NCI-H2081 treated with DMSO at 0.1 percent for 48 hours (cell line): ENCODE measurements around the gene AMOTL2.
A peak's percentile ranks its signal among the peaks of the same experiment; 100 is the strongest.

Source experiments
- DNase-seq: peaks from one replicate; lab custom pipeline; 2025; lab: John Stamatoyannopoulos, UW

Gene AMOTL2

DNA sequence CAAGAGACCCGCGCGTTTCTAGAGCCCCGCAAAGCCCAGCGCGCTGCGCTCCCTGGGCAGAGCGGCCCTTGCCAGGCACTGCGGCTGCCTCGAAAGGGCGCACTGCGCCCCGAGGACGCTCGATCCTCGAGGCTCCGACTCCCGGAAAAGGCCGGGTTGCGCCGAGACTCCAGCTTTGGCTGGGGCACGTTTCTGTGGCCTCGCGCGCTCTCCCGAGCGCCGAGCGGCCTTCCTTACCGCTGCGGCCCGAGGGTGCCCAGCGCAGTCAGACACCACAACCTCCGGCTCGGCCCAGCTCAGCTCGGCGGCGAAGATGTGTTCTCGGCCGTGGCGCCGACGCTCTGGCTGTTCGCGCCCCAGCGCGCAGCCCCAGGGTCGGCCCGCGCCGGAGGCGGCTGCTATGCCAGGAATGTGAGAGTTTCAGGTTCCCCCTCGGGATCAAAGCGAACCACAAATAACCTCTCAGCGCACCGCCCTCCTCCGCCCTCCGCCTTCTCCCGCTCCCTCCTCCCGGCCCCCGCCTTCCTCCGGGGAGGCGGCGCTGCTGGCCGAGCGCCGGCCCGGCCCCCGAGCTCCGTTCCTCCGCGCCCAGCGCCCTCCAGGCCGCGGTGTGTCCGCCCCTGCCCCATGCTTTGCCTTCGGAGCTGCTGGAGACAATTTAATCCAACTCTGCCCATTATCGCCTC is at the start of gene AMOTL2:
Gene AMOTL2, minus strand, starts transcription at position 343 of the 686 bp plus-strand sequence. CDS start 3,014 bp downstream, outside the sequence.
- no peak for DNase-seq

DNA sequence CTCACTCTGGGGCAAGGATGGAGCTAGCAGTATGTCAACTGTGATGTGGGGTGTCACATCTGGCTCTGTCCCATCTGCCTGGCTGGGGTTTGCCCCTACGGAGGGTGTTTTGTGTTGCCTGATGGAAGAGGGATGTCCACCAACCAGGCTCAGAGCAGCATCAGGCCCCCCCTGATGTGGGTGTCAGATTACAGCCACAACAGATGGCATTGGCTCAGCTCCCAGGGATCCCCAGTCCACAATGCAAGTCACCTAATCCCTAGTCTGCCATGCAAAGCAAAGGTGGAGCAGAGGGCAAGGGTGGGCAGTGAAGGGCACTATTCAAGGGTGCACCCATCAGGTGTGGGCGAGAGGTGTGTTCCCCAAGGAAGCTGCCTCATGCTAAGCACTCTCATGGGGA is 48.9 kb upstream of the AMOTL2 start:
- DNase-seq, result no peak

DNA sequence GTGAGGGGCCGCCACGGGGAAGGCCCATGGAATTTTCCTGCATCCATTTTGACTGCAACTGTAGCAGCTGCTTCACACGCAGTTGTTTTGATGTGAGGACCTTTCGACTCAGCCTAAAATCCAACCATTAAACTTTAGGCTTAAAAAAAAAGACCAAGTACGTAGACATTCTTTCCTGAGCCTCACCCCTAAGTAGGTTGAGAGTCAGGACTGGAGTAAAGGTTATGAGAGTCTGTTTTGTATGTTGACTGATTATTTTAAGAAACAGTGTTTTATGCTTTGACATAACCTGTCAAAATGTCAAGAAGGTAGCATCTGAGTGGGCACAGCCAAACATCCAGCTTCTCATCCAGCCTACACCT is 45.7 kb upstream of the AMOTL2 start:
- DNase-seq, result no peak

DNA sequence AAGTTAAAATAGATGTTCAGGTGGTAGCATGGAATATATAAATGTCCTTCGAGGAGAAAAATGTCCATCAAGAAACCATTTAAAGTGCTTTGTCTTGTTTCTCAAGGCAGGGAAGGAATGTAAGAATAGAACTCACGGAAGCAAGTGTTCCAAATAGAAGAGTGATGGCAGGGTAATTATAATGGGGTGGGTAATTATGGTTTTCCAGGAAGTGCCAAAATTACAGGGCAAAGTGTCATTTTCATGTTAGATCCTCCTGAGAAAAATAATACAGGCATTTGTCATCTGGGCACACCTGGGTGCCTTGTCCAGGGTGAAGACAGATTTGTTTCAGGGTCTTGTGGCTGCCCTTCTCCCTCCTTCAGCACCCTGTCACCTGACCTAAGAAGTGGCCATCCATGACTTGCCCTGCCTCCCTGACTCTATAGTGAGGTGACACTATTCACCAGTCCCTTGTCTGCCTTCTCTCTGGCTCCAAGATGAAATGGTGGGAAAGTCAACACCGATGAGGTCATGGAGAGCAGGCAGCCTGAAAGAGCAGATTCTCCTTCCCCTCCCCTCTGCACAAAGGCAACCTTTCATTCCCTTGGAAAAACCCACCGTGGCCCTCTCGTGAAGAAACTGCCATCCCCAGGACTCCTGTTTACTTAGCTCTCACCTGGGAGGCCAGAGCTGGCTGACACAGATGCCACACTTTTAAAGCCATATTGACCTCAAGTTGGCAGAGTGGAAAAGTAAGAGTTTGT is 45.1 kb upstream of the AMOTL2 start:
- DNase-seq, result no peak

DNA sequence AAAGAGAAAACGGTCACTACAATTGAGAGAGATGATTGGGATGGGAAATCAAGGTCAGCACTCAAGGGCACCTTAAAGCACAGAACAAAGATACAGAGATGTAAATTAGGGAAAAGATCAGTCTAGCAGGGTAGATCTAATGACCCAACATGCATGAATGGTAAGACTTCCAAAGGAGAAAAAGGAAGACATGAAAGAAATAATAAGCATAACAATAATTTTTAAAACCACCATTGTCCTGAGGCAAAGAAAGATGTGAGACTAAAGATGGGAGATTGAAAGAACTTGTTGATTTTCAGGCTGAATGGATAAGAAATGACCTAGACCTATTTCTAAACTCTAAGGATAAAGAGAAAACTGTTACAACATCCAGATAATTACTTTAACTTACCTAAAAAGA is 34.8 kb upstream of the AMOTL2 start:
- DNase-seq, result no peak

DNA sequence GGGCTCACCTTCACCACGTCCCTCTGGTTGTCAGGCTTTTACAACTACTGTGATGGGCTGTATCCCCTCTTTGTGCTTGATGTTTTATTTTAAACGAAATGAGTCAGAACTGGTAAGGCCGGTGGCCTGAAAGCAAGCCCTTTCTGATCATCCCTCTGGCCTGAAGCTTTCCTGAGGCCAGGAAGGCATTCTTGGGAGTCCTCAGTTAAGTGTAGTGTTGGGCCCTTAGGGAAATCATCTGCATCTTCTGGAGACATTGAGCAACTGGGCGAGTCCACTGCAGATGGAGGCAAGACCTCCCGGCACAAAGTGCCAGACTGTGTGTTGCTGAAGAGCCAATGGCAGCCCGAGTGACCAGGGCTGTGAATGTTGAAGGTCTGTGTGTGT is 33.0 kb upstream of the AMOTL2 start:
- DNase-seq, result no peak

DNA sequence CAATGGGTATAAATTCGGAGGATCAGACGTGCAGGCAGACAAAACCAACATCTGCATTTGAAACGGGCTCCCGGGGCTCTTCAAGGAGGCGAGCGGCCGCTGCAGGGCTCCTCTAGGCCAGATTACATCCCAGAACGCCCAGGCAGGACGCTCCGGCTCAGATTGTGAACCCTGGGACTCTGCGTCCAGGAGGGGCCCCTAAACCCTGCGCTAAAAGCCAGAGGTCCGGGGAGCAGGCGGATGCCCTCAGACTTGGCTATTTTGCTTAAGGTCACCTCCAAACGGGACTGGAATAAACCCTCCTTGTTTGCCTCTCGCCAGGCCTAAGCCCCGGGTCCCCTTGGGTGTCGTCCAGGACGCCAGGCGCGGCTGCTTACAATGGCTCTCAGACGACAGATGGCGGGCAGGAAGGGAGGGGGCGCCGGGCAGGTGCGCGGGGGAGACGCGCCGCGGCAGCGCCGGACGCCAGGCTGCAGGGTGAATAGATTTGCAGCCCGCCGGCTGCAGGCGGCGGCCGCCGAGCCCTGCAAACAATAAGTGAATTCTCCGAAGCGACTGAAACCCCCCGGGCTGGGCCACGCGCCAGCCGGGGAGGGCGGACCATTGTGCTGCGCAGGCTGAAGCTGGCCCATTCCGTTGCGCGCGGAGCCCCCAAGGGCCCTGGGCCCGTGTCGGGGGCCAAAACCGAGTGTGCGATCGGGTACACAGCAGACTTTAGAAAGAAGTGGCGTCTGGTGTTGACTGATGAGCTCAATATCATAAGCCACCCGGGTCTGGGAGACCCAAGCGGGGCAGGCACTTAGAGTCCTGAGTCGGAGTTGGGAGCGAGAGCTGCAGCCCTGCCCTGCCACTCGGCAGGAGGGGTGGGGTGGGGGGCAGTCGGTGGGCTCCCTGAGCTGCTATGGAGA is 32.3 kb upstream of the AMOTL2 start:
- peak; percentile 19 for DNase-seq

DNA sequence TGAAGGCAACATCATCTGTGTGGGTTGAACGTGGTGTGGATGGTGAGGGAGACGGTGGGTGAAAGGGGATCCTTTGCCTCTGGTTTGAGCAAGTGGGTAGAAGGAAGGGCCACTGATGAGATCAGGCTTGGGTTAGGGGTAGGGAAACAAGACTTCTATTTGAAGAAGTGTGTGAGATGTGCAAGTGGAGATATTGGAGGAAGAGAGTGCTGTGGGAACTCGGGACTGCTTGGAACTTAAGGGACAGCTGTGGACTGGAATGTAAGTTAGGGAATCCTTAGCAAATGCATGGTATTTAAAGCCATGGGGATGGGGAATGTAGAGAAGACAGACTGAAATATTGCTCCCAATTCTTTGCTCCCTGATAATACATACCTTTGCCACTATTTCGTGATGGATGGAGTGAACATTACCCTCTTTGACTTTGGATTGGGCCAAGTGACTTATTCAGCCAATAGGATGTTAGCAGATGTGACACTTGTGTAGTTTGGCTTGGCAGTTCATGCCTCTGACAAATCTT is 30.2 kb upstream of the AMOTL2 start:
- no peak for DNase-seq

DNA sequence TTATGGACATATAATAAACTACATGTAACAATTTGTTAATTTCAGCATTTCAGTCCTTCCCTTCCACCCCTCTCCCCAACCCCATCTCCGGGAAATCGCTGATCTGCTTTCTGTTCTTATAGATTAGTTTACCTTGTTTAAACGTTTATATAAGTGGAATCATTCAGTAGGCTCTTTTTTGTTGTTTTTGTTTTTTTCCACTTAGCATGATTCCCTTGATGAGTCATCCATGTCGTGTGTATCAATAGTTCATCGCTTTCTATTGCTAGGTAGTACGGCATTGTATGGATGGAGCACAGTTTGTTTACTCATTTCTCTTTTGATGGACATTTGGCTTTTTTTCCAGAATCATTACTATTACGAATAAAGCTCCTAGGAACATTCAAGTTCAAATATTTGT is 23.5 kb upstream of the AMOTL2 start:
- no peak for DNase-seq

DNA sequence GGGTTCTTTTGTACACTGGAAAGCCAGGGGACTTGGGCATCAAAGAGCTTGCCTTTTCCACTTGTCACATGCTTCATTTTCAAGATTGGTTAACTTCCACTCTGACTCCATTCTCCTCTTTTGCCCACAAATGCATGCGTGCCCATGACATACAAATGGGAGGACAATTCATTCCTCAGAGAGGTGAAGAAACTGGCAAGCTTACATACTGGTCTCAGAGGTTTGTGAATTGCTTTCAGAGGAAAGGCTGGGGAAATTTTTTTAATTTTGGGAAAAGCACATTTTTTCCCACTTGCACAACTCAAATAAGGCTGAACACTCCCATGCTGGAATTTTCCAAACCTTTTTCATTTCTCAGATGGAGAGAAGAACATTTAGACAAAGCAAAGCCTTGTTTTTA is 20.9 kb upstream of the AMOTL2 start:
- DNase-seq, result no peak

DNA sequence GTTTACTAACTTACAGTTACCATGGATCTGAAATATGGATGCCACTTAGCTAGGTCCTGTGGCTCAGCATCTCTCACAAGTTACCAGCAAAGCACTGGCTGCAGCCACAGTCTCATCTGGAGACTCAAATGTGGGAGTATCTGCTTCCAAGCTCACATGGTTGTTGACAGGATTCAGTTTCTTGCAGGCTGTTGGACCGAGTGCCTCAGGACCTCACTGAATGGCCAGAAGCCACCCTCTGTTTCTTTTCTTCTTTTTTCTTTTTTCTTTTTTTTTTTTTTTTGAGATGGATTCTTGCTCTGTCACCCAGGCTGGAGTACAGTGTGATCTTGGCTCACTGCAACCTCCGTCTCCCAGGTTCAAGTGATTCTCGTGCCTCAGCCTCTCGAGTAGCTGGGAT is 20.1 kb upstream of the AMOTL2 start:
- DNase-seq, result no peak

DNA sequence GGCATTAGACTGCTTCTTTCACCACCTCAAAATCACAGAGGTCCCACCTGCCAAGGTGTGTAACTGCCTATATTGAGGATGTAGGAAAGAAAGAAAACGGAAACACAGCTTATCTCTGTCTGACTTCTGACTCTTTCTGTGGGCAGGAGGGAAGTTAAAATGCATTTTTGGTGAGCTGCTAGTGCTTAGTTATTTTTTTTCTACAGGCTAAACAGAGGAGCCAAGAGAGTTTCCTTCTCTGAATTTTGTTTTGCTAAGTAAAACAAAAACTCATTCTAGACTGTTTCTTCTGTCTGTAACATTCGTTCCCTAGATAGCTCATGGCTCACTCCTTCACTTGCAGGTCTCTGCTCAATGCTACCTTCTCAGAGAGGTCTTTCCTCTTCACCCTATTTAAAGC is 18.8 kb upstream of the AMOTL2 start:
- no peak for DNase-seq

DNA sequence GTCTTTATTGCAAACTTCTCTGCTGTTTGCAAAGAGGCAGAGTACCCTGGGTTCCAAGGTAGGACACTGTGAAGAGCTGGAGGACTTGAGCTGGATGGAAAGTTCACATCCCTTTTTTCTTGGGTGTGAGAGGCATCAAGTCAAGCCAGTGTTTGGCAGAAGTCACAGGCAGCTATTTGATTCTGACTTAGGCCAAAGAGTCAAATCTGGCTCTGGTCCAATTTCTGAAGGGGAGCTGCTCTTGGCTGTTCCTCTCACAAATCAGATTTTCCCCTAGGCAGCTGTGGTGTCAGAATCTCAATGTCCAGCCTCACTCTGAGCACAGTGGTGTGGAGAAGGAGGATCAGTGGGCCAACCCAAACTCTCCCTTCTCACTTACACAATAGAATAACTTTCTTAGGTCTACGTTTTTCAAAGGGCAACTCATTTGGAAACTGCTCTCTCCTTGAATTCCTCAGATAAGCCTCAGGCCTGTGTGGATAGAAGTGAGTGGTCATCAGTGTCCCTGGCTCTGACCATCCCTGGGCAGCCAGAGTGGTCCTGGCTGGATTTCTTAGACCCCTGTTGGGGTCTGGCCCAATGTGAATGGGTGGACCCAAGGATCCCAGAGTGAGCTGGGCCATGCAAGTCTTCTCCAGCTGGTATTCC is 18.2 kb upstream of the AMOTL2 start:
- DNase-seq, result no peak

DNA sequence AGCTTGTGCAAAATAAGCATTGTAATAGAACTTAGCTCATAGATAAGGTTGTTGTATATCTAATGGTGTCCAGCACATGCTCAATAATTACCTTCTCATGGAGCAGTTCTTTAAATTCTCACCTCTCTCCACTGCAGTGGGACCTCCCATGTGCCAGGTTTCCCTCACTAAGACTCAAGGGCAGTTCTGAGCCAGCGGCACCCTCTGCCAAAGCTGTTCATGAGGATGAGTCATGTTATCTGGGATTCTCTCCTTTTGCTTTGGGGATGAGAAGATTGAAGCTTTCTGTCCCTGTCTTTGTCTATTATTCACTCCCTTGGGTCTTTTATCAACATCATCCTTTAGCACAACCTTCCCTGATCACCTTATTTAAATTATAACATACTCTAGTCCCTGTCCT is 15.6 kb upstream of the AMOTL2 start:
- no peak for DNase-seq

DNA sequence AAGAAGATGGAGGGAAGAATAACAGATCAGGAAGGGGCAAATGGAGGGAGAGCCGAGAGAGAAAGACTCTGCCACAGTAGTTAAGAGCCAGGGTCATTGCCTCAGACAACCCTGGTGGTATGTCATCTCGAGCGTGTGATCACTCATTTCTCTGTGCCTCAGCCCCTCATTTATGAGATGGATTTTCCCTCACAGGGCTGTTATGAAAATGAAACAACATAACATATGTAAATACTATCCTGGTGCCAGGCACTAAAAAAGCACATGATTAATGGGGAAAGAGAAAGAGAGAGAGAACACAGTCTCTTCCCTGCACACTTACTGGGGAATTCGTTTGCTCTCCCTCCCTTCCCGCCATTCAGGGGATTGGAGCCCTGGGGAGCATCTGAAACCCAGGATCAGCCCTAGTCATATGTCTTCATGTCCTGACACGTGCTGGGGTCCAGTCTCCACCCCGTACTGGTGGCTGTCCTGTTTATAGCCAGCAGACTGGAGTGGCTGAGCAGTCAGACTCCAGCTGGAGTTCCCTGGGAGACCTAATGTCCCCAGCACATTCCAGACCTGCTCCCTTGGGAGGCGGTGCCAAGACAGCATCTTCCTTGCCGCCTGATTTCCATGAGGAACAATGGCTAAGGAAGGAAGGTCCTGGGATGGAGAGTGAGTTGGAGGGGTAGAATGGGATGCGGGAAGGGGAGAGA is 14.7 kb upstream of the AMOTL2 start:
- DNase-seq, result no peak

DNA sequence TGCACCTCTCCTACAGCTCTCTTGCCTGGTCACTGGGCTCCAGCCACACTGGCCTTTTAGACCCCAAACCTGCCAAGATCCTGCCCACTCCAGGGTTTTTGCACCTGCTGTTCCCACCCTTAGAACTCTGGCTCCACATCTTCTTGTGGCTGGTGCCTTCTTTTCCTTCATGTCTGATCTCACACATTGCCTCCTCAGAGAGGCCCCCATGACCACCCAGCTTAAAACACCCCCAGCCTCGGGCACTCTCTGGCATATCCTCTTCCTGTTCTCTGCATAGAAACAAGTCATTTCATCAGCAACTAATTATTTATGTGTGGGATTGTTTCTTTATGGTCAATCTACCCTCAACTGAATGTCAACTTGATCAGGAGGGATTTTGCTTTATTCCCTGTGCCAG is 14.0 kb upstream of the AMOTL2 start:
- no peak for DNase-seq

DNA sequence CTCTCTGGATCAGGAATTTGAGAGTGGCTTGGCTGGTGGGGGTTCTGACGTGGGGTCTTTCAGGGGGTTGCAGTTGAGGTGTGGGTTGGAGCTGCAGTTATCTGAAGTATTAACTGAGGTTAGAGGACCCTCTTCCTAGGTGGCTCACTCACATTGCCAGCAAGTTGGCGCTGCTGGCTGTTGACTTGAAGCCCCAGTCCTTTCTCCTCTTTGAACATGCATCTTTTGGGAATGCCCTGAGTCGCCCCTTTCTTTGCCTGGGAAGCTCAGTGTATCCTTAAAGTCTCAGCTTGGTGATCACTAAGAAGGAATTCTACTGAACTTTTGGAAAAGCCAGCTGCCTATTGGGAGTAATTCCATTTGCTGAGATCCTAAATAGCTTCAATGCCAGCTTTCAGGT is 13.0 kb upstream of the AMOTL2 start:
- no peak for DNase-seq

DNA sequence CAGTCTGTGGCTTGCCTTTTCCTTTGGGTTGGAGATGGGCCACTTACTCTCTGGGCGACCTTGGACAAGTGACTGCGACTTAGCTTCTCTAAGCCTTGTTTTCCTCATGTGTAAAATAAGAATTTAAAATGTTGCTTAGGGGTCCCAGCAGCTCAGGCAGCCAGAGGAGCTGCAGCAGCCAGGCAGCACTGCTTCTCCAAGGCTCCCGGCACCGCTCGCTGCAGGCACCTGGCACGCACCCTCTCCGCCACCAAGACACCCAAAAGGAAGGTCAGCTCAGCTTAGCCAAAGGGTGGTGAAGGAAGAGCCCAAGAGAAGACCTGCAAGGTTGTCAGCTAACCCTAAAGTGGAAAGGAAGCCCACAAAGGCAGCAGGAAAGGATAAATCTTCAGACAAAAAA is 10.7 kb upstream of the AMOTL2 start:
- no peak for DNase-seq

DNA sequence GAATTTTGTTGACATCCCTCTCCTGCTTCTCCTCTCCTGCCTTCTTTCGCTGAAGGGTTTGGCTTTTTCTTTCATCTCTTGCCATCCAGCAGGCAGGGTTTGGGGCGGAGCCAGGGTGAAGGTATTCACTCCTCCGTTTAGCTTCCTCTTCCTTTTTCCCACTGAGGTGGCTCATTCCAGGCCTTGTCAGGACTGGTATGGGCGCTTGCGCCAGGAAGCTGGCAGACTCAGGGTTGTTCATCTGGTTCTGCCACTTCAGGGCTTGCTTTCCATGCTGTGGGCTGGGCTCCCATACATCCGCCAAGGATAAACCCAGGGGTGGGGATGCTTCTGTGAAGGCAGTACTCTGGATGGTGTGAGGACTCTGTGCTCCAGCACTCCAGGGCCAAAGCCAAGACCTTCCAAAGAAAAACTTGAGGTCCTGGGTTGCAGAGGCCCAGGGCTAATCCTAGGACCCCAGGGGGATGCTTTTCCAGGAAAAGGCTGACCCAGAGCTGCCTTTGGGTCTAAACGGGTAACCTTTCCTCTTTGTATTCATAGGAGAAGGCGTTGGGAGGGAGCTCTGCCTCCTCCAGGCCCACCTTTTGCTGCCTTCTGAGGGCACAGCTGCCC is 7.7 kb upstream of the AMOTL2 start:
- no peak for DNase-seq

DNA sequence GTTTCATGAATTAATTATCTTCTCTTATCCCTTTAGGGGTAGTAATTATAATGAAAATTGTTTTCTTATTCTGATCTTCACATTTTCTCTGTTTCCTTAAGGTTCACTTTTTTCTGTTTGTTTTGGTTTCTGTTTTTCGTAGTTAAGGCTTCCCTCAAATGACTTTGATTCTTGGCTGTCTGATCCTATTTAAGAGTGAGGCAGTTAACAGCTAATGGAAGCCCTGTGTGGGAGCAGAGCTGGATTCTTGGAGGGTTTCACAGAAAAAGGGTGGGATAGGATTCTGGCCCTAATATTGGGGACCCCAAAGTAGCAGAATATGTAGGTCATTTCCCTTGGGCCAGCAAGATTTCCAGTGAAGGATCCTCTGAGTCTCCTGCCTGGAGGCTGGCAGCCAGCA is 6.8 kb upstream of the AMOTL2 start:
- no peak for DNase-seq

DNA sequence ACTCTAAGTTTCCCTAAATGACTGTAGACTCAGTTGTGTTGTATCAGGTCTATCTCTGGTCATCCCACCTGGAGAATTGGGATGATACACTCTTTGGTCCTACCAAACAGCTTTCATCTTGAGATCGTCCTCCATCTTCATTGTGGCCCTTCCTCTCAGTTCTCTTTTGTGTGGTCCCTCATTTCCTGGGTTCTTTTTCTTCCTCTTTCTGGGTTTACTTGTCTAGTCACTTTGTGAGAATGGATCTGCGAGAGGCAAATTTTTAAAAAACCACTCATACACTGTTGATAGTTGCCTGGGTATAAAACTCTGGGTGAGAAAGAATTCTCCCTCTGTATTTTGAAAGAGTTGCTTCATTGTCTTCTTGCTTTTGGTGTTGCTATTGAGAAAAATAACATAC is 6.0 kb upstream of the AMOTL2 start:
- no peak for DNase-seq
